H1 (cell line): ENCODE measurements around the gene CNKSR2. TPM values are rescaled to one million over a fixed set of nuclear protein-coding genes. Genes with fewer than 3 reads are reported as not detected.

Source experiments
- CTCF ChIA-PET: fragments of 300-600 bp; sonication (Branson Sonifier 250); formaldehyde crosslinking; loops from one replicate; lab custom pipeline; 2021; ENCODE audit not compliant: partially characterized antibody; lab: Charles Lee
- POLR2A ChIA-PET: fragments of 300-600 bp; sonication (Branson Sonifier 250); formaldehyde crosslinking; loops from one replicate; lab custom pipeline; 2021; ENCODE audit warnings: inconsistent platforms; ENCODE audit not compliant: partially characterized antibody; lab: Charles Lee
- DNase-seq, 2 experiments: peaks; one replicate each; pipeline versions ENCODE4 v3.0.0 to v3.0.0-alpha.2; 2010 to 2022; ENCODE audit warnings: low spot score in 2 of 2, low read depth in 1 of 2, mixed read lengths in 1 of 2
- FAIRE-seq: peaks from 2 replicates; lab custom pipeline; 2011; peaks lifted over from hg19 to GRCh38; lab: Jason Lieb, UNC
- H2AFZ ChIP-seq: 2 replicates; pipeline ENCODE4 v1.8.1; 2012; ENCODE audit warnings: low read length, inconsistent platforms
- H2AK5ac ChIP-seq: 2 replicates; pipeline ENCODE4 v1.6.1; 2013; ENCODE audit warnings: low read depth, low read length
- H2BK120ac ChIP-seq: replicated peaks from 2 replicates; pipeline ENCODE3; 2013; ENCODE audit warnings: low read depth, low read length, inconsistent platforms
- H2BK12ac ChIP-seq: 2 replicates; pipeline ENCODE4 v1.6.1; 2013; ENCODE audit warnings: low read depth, low read length
- H2BK15ac ChIP-seq: 2 replicates; pipeline ENCODE4 v1.6.1; 2013; ENCODE audit warnings: low read length
- H2BK20ac ChIP-seq: 2 replicates; pipeline ENCODE4 v1.6.1; 2013; ENCODE audit warnings: low read length
- H2BK5ac ChIP-seq: 2 replicates; pipeline ENCODE4 v1.6.1; 2013; ENCODE audit warnings: low read depth, low read length
- H3K14ac ChIP-seq: 2 replicates; pipeline ENCODE4 v1.6.1; 2013; ENCODE audit warnings: inconsistent platforms; ENCODE audit not compliant: insufficient read length
- H3K18ac ChIP-seq: 2 replicates; pipeline ENCODE4 v1.6.1; 2013; ENCODE audit warnings: low read length; ENCODE audit errors: extremely low read depth
- H3K23ac ChIP-seq: 2 replicates; pipeline ENCODE4 v1.6.1; 2013; ENCODE audit warnings: inconsistent platforms; ENCODE audit not compliant: insufficient read length
- H3K23me2 ChIP-seq: 2 replicates; pipeline ENCODE4 v1.6.1; 2013; ENCODE audit warnings: low read depth, low read length
- H3K27ac ChIP-seq: 2 replicates; pipeline ENCODE4 v1.6.1; 2011; ENCODE audit warnings: low read depth, low read length, inconsistent platforms
- H3K27me3 ChIP-seq, 4 experiments: replicated peaks in 1 of 4; 1 replicate in 1 of 4; 2 replicates in 3 of 4; pipeline versions ENCODE4 v1.6.1 to v1.8.1; 2011 to 2013; ENCODE audit warnings: low read length in 3 of 4, mild to moderate bottlenecking in 3 of 4, inconsistent platforms in 2 of 4, mixed read lengths in 2 of 4, moderate library complexity in 1 of 4; ENCODE audit not compliant: control insufficient read depth in 3 of 4, insufficient read depth in 3 of 4; ENCODE audit errors: extremely low read depth in 1 of 4
- H3K36me3 ChIP-seq, 4 experiments: 2 replicates each; pipeline versions ENCODE4 v1.6.1 to v1.8.1; 2011 to 2013; ENCODE audit warnings: mild to moderate bottlenecking in 4 of 4, low read length in 3 of 4, moderate library complexity in 2 of 4, control low read depth in 1 of 4, inconsistent platforms in 1 of 4; ENCODE audit not compliant: insufficient read depth in 4 of 4, control insufficient read depth in 2 of 4
- H3K4ac ChIP-seq: replicated peaks from 2 replicates; pipeline ENCODE3; 2013; ENCODE audit warnings: low read length, low read depth, mixed read lengths, inconsistent platforms; ENCODE audit not compliant: insufficient read length
- H3K4me1 ChIP-seq, 4 experiments: replicated peaks in 1 of 4; 1 replicate in 1 of 4; 2 replicates in 3 of 4; pipeline versions ENCODE4 v1.6.1 to v1.8.1; 2011 to 2013; ENCODE audit warnings: low read length in 3 of 4, inconsistent platforms in 2 of 4, mixed read lengths in 1 of 4; ENCODE audit not compliant: insufficient read depth in 4 of 4, control insufficient read depth in 3 of 4
- H3K4me2 ChIP-seq, 2 experiments: 2 replicates each; pipeline versions ENCODE4 v1.6.1 to v1.8.1; 2011 to 2013; ENCODE audit warnings: low read depth in 2 of 2, low read length in 2 of 2, control low read depth in 1 of 2, inconsistent platforms in 1 of 2, mild to moderate bottlenecking in 1 of 2; ENCODE audit not compliant: insufficient read depth in 1 of 2
- H3K4me3 ChIP-seq, 4 experiments: fragments of 200-600, 300-600 bp in 1 of 4; sonication (generic), shearing (Covaris generic), sonication (Bioruptor Twin) in 1 of 4; 2 replicates each; pipeline versions ENCODE4 v1.5.1 to v1.8.1; 2011 to 2016; ENCODE audit warnings: low read length in 4 of 4, low read depth in 3 of 4, control low read depth in 2 of 4, inconsistent platforms in 2 of 4, mild to moderate bottlenecking in 2 of 4, mixed read lengths in 1 of 4, moderate library complexity in 1 of 4; ENCODE audit not compliant: insufficient read depth in 2 of 4; ENCODE audit errors: extremely low read depth in 1 of 4
- H3K56ac ChIP-seq: replicated peaks from 2 replicates; pipeline ENCODE3; 2013; ENCODE audit warnings: low read depth, mild to moderate bottlenecking, mixed read lengths, low read length, inconsistent platforms; ENCODE audit not compliant: insufficient read length
- H3K79me1 ChIP-seq: 2 replicates; pipeline ENCODE4 v1.6.1; 2013; ENCODE audit warnings: low read depth, low read length, control low read depth
- H3K79me2 ChIP-seq, 2 experiments: 2 replicates each; pipeline versions ENCODE4 v1.6.1 to v1.8.1; 2012 to 2013; ENCODE audit warnings: low read length in 2 of 2, mild to moderate bottlenecking in 2 of 2, inconsistent platforms in 1 of 2; ENCODE audit not compliant: insufficient read depth in 2 of 2, control insufficient read depth in 1 of 2
- H3K9ac ChIP-seq, 4 experiments: replicated peaks in 1 of 4; 1 replicate in 1 of 4; 2 replicates in 3 of 4; pipeline versions ENCODE4 v1.6.1 to v1.8.1; 2011 to 2013; ENCODE audit warnings: low read depth in 3 of 4, low read length in 3 of 4, control low read depth in 2 of 4, mild to moderate bottlenecking in 2 of 4, moderate library complexity in 2 of 4, inconsistent platforms in 1 of 4; ENCODE audit errors: extremely low read depth in 1 of 4
- H3K9me3 ChIP-seq, 2 experiments: 2 replicates each; pipeline versions ENCODE4 v1.6.1 to v1.8.1; 2012 to 2013; ENCODE audit warnings: mild to moderate bottlenecking in 2 of 2, moderate library complexity in 2 of 2, control low read depth in 1 of 2, inconsistent platforms in 1 of 2, low read depth in 1 of 2, low read length in 1 of 2, mixed read lengths in 1 of 2; ENCODE audit not compliant: insufficient read depth in 2 of 2
- H4K20me1 ChIP-seq, 2 experiments: replicated peaks in 1 of 2; 2 replicates each; pipeline versions ENCODE3 to v1.8.1; 2011 to 2013; ENCODE audit warnings: inconsistent platforms in 2 of 2, low read length in 2 of 2, mild to moderate bottlenecking in 1 of 2; ENCODE audit not compliant: insufficient read depth in 2 of 2, control insufficient read depth in 1 of 2
- H4K5ac ChIP-seq: 2 replicates; pipeline ENCODE4 v1.6.1; 2013; ENCODE audit warnings: low read length, low read depth, mixed read lengths, inconsistent platforms; ENCODE audit not compliant: insufficient read length
- H4K8ac ChIP-seq: 2 replicates; pipeline ENCODE4 v1.8.0; 2013; ENCODE audit warnings: mild to moderate bottlenecking, moderate library complexity, low read length, inconsistent platforms; ENCODE audit not compliant: insufficient read depth; ENCODE audit errors: extremely low read depth
- H4K91ac ChIP-seq: replicated peaks from 2 replicates; pipeline ENCODE3; 2013; ENCODE audit warnings: low read length, mixed read lengths, inconsistent platforms; ENCODE audit not compliant: insufficient read length
- BRCA1 ChIP-seq: IDR thresholded peaks from 2 replicates; pipeline ENCODE4 v1.6.1; 2012; ENCODE audit warnings: low read depth, low read length, improper control_type of control experiment
- RBBP5 ChIP-seq: IDR thresholded peaks from 2 replicates; pipeline ENCODE4 v1.7.1; 2012; ENCODE audit warnings: low read depth, mild to moderate bottlenecking, inconsistent platforms, low read length, moderate library complexity, borderline replicate concordance
- RXRA ChIP-seq: IDR thresholded peaks from 2 replicates; pipeline ENCODE4 v1.6.1; 2011; ENCODE audit warnings: low read depth, mild to moderate bottlenecking, low read length, moderate library complexity; ENCODE audit not compliant: insufficient read depth
- SP1 ChIP-seq: IDR thresholded peaks from 2 replicates; pipeline ENCODE4 v1.6.1; 2011; ENCODE audit warnings: low read depth, low read length
- YY1 ChIP-seq: IDR thresholded peaks from 2 replicates; pipeline ENCODE4 v1.6.1; 2011; ENCODE audit warnings: low read depth, mild to moderate bottlenecking, low read length
- WGBS, 2 experiments: shearing (Covaris generic) in 1 of 2; methylation state at CpG; one replicate each; pipeline versions ENCODE4 v1.1.6 to v1.1.7; 2013 to 2015; ENCODE audit warnings: low lambda C conversion rate in 2 of 2, mixed read lengths in 2 of 2, inconsistent platforms in 1 of 2, low coverage in 1 of 2, missing lambda C conversion rate in 1 of 2; ENCODE audit not compliant: insufficient replicate concordance in 2 of 2, insufficient coverage in 1 of 2, insufficient read length in 1 of 2; ENCODE audit errors: extremely low coverage in 1 of 2, missing lambda C conversion rate in 1 of 2; 5-methylcytosine and 5-hydroxymethylcytosine counted together
- polyA plus RNA-seq, 7 experiments: library from polyadenylated mRNA; depleted of rRNA in 3 of 7; stranded (reverse) in 5 of 7; unstranded in 2 of 7; fragments of >200 nt in 5 of 7; fragments of 200-250 nt in 2 of 7; gene quantifications; 1 replicate in 5 of 7; 2 replicates in 1 of 7; 4 replicates in 1 of 7; pipeline versions ENCODE4 v1.2.1 to v1.2.3, GENCODE V29; 2011 to 2013; ENCODE audit warnings: missing spikeins in 2 of 7, mixed read lengths in 2 of 7
- total RNA-seq: library from RNA; stranded (reverse); fragmentation: NEBNext Ultra II Directional; extraction: Animal tissue kit (Norgen Biotek cat#: 25700); gene quantifications from 2 replicates; pipeline ENCODE4 v1.2.1, GENCODE V29; 2021

Gene CNKSR2
- total and polyA plus RNA-seq, 2 of the 8 experiments (the other 6 are each of a cell fraction or from before 2014, with no cell fraction given): 5.5 to 16.3 TPM

- H3K9ac ChIP-seq: no peak overlapping the region
- FAIRE-seq: no peak
- POLR2A ChIA-PET: no interaction called here
Measured at GRCh38 chrX:21683941-21684340, 309.7 kb downstream of the CNKSR2 start.

More at GRCh38 chrX:21683941-21684340, 309.7 kb downstream of the CNKSR2 start:
- WGBS, 2 experiments: 92% methylated on average over 1 of the region's 1 CpG; no CpG with 5 or more reads in 1 of the 2 experiments
- CTCF ChIA-PET: no interaction called here
- Histone ChIP-seq H3K18ac (no peak overlapping the region), H4K91ac (no peak overlapping the region), H2AFZ (no peak overlapping the region), H3K56ac (no peak overlapping the region), H3K23ac (no peak overlapping the region), H3K79me2 (no peaks in the 10 kb centered on the region), H3K14ac (no peak overlapping the region), H2AK5ac (no peak overlapping the region), H2BK15ac (no peak overlapping the region), H4K8ac (no peak overlapping the region), H4K5ac (no peak overlapping the region), H3K27ac (no peak overlapping the region), H3K23me2 (no peaks in the 10 kb centered on the region)
- TF ChIP-seq YY1 (no peak), BRCA1 (no peak), RBBP5 (no peak), RXRA (no peak), SP1 (no peak)
- TF ChIP-seq, all 59 proteins: peak for 0
- Histone ChIP-seq H2BK120ac (no peak overlapping the region), H3K79me1 (no peaks in the 10 kb centered on the region), H4K20me1 (no peaks in the 10 kb centered on the region), H3K9me3 (no peaks in the 10 kb centered on the region), H3K4me1 (no peaks in the 10 kb centered on the region), H2BK5ac (no peak overlapping the region), H3K27me3 (no peaks in the 10 kb centered on the region), H2BK20ac (no peak overlapping the region), H3K36me3 (no peaks in the 10 kb centered on the region), H3K4me3 (no peak overlapping the region), H3K4me2 (no peak overlapping the region), H2BK12ac (no peak overlapping the region), H3K4ac (no peak overlapping the region)
- no peak for DNase-seq
